ENCODE data around the gene ATP6V0B.

- no peak for TF ChIP-seq POLR2A (IDR thresholded peaks at IDR 0.05; ENCODE audit: low read depth)
- TF ChIP-seq, protein P1, sequence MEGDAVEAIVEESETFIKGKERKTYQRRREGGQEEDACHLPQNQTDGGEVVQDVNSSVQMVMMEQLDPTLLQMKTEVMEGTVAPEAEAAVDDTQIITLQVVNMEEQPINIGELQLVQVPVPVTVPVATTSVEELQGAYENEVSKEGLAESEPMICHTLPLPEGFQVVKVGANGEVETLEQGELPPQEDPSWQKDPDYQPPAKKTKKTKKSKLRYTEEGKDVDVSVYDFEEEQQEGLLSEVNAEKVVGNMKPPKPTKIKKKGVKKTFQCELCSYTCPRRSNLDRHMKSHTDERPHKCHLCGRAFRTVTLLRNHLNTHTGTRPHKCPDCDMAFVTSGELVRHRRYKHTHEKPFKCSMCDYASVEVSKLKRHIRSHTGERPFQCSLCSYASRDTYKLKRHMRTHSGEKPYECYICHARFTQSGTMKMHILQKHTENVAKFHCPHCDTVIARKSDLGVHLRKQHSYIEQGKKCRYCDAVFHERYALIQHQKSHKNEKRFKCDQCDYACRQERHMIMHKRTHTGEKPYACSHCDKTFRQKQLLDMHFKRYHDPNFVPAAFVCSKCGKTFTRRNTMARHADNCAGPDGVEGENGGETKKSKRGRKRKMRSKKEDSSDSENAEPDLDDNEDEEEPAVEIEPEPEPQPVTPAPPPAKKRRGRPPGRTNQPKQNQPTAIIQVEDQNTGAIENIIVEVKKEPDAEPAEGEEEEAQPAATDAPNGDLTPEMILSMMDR (IDR thresholded peaks at IDR 0.05): no peak
Measured at GRCh38 chr1:43984855-43985254, 10.1 kb downstream of the ATP6V0B start.

All from esophagus muscularis mucosa (tissue), 3 donors.